G401 (cell line): ENCODE data around the gene MUC5AC. TPM values are rescaled to one million over a fixed set of nuclear protein-coding genes. Genes with fewer than 3 reads are reported as not detected.
"Not testable (repeated sequence)": the region's sequence is repeated elsewhere in the genome, so short reads cannot be mapped to it uniquely, and the experiment has no call there.

Experiments used
- DNase-seq: peaks from one replicate; pipeline ENCODE4 v3.0.0-alpha.2; 2015; ENCODE audit warnings: low spot score
- in situ Hi-C: cut with HindIII; loops from 2 replicates; pipeline ENCODE4 v1.10.0; 2016; ENCODE audit warnings: low sequenced_read_pairs, mixed read lengths
- total RNA-seq: library from RNA; depleted of rRNA; stranded (reverse); fragments of >200 nt; shearing (Covaris generic); gene quantifications from 2 replicates; pipeline ENCODE4 v1.2.3, GENCODE V29; 2014

MUC5AC gene
- total RNA-seq, 1 experiment from 2014 or later = not detected

DNA sequence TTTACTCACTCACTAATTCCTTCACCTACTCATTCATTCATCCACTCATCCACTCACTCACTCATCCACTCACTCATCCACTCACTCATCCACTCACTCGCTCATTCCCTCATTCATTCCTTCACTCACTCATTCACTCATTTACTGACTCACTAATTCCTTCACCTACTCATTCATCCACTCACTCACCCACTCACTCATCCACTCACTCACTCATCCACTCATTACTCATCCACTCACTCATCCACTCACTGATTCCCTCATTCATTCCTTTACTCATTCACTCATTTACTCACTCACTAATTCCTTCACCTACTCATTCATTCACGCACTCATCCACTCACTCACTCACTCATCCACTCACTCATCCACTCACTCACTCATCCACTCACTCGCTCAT lies 15.6 kb downstream of the MUC5AC start:
- DNase-seq, in situ Hi-C loops: not testable (repeated sequence)

DNA sequence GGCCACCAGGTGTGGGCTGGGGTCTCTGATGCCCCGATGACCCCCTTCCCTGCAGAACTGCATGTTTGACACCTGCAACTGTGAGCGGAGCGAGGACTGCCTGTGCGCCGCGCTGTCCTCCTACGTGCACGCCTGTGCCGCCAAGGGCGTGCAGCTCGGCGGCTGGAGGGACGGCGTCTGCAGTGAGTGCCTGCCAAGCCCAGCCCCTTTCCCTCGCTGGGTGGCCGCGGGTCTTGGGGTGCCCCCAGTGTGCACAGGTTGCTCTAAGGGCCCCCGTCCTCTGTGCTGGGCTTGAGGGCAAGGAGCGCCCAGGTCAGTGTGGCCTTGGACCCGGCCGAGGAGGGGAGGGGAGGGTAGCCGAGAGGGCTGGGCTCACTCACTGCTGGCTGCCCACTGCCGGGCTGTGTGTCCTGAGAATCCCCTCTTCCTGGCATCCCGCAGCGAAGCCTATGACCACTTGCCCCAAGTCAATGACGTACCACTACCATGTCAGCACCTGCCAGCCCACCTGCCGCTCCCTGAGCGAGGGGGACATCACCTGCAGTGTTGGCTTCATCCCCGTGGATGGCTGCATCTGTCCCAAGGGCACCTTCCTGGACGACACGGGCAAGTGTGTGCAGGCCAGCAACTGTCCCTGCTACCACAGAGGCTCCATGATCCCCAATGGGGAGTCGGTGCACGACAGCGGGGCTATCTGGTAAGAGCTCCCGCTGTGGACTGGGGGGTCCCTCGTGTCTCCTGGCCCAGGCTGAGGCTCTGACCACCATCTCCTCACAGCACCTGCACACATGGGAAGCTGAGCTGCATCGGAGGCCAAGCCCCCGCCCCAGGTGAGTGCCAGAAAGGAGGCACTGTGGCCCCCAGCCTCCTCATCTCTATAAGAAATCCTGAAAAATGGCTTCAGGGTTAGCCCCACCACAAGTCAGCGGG lies 17.0 kb downstream of the MUC5AC start:
- in situ Hi-C loops = no loop called here
- no peak for DNase-seq

- in situ Hi-C loops = no loop called here
- DNase-seq = no peak
Observed at GRCh38 chr11:1175461-1176223, 17.9 kb downstream of the MUC5AC start.

- in situ Hi-C loops = no loop called here
- no peak for DNase-seq
Observed at GRCh38 chr11:1176224-1177019, 18.7 kb downstream of the MUC5AC start.

DNA sequence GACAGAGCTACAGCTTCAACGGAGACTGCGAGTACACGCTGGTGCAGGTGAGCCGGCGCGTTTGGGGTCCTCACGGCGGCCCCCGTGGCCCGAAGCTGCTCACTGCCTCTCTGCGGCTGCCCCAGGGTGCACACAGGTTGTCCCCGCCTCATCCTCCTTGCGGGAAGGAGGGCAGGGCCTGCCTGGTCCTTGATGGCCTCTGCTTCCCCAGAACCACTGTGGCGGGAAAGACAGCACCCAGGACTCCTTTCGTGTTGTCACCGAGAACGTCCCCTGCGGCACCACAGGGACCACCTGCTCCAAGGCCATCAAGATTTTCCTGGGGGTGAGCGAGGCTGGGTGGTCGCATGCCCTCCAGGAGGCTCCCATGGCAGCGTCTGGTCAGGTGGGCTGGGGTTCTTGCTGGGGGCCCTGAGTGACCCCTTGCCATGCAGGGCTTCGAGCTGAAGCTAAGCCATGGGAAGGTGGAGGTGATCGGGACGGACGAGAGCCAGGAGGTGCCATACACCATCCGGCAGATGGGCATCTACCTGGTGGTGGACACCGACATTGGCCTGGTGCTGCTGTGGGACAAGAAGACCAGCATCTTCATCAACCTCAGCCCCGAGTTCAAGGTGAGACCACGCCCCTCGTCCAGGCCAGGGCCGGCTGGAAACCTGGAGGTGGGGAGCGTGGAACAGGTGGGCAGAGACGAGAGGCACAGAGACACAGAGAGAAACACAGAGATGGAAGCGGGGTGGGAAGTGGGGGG lies 19.4 kb downstream of the MUC5AC start:
- no peak for DNase-seq
- in situ Hi-C loops = no loop called here

DNA sequence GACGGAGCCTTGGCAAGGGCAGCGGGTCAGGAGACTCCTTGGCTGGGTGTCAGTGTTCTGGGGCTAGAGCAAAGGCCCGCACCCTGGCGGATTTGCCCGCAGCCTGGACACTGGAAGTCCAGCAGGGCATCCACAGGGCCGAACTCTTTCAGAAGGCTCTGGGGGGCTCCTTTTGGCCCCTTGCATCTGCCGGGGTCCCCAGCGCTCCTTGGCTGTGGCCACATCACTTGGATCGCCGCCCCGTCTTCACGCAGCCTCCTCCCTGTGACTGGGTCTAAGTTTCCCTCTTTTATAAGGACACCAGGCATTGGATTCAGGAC lies 20.0 kb downstream of the MUC5AC start:
- in situ Hi-C loops = no loop called here

GRCh38 chr11:1178201-1178885 lies 20.6 kb downstream of the MUC5AC start:
- in situ Hi-C loops = no loop called here
- DNase-seq = no peak

More for the DNA sequence above, 20.0 kb downstream of the MUC5AC start:
- DNase-seq = no peak

GRCh38 chr11:1178906-1179305 lies 21.2 kb downstream of the MUC5AC start:
- DNase-seq = no peak
- in situ Hi-C loops = no loop called here

GRCh38 chr11:1179641-1180040 lies 21.9 kb downstream of the MUC5AC start:
- in situ Hi-C loops = no loop called here
- no peak for DNase-seq

DNA sequence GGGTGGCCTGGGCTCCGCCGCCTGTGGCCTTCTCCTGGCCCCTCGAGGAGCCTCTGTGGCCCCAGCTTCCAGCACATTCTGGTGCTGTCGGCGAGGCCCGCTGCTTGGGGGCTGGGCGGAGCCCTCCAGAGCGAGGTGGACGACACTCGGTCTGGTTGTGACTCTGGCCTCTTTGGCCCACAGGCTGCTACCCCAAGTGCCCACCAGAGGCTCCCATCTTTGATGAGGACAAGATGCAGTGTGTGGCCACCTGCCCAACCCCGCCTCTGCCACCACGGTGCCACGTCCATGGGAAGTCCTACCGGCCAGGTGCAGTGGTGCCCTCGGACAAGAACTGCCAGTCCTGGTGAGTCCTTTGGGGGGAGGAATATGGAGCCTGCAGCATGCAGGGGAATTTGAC lies 22.4 kb downstream of the MUC5AC start:
- in situ Hi-C loops = no loop called here
- no peak for DNase-seq

GRCh38 chr11:1180947-1181391 lies 23.2 kb downstream of the MUC5AC start:
- no peak for DNase-seq
- in situ Hi-C loops = no loop called here

DNA sequence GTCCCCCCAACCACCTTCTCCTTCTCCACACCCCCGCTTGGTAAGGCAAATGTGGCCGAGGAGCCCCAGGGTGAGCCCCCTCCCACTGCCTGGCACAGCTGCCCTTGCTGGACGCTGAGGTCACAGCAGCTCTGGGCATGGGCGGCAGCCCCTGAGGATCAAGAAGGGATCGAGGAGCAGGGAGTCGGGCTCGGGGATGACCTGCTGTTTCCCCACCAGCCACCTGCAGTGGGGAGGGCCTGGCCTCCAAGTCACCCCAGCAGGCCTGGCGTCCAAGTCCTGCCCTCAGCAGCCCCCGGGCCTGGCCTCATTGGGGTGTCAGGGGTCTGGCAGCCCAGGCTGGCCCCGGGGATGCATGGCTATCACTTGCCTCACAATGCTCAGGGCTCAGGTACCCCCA lies 23.7 kb downstream of the MUC5AC start:
- no peak for DNase-seq
- in situ Hi-C loops = no loop called here

DNA sequence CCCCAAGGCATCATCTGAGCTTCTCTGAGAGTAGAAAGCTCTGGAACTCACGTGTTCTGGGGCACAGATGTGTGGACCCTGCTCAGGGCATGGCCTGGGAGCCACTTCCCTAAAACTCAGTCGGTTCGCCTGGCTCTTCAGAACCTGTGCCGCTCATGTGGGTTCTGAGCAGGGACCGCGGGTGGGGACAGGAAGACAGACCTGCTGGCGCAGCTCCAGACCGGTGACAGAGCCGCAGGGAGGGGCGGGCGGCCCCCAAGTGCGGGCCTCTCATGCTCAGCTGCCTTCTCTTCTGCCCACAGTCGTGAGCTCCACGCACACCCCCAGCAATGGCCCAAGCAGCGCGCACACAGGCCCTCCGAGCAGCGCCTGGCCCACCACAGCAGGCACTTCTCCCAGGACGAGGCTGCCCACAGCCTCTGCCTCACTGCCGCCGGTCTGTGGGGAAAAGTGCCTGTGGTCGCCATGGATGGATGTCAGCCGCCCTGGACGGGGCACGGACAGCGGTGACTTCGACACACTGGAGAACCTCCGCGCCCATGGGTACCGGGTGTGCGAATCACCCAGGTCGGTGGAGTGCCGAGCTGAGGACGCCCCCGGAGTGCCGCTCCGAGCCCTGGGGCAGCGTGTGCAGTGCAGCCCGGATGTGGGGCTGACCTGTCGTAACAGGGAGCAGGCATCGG lies 24.2 kb downstream of the MUC5AC start:
- in situ Hi-C loops = no loop called here
- no peak for DNase-seq

- DNase-seq, in situ Hi-C loops: not testable (repeated sequence)
Observed at GRCh38 chr11:1184139-1184538, 26.4 kb downstream of the MUC5AC start.

DNA sequence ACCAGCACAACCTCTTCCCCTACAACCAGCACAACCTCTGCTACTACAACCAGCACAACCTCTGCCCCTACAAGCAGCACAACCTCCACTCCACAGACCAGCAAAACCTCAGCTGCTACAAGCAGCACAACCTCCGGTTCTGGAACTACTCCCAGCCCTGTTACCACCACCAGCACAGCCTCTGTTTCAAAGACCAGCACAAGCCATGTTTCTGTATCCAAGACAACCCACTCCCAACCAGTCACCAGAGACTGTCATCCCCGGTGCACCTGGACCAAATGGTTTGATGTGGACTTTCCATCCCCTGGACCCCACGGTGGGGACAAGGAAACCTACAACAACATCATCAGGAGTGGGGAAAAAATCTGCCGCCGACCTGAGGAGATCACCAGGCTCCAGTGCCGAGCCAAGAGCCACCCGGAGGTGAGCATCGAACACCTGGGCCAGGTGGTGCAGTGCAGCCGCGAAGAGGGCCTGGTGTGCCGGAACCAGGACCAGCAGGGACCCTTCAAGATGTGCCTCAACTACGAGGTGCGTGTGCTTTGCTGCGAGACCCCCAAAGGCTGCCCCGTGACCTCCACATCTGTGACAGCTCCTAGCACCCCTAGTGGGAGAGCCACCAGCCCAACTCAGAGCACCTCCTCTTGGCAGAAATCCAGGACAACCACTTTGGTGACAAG lies 30.8 kb downstream of the MUC5AC start:
- in situ Hi-C loops, DNase-seq: not testable (repeated sequence)

- DNase-seq, in situ Hi-C loops: not testable (repeated sequence)
Observed at GRCh38 chr11:1189816-1190215, 32.1 kb downstream of the MUC5AC start.

DNA sequence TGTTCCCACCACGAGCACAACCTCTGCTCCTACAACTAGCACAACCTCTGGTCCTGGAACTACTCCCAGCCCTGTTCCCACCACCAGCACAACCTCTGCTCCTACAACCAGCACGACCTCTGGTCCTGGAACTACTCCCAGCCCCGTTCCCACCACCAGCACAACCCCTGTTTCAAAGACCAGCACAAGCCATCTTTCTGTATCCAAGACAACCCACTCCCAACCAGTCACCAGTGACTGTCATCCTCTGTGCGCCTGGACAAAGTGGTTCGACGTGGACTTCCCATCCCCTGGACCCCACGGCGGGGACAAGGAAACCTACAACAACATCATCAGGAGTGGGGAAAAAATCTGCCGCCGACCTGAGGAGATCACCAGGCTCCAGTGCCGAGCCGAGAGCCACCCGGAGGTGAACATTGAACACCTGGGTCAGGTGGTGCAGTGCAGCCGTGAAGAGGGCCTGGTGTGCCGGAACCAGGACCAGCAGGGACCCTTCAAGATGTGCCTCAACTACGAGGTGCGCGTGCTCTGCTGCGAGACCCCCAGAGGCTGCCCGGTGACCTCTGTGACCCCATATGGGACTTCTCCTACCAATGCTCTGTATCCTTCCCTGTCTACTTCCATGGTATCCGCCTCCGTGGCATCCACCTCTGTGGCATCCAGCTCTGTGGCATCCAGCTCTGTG lies 34.2 kb downstream of the MUC5AC start:
- in situ Hi-C loops, DNase-seq: not testable (repeated sequence)
